Measurements from ENCODE around the gene NPHP4.

Gene NPHP4

GRCh38 chr1:5822266-5822665 is 170.0 kb downstream of the NPHP4 start:
- no peak for DNase-seq

GRCh38 chr1:5821540-5822176 is 170.6 kb downstream of the NPHP4 start:
- DNase-seq: no peak

- DNase-seq: no peak
These were observed 172.2 kb downstream of the NPHP4 start for GRCh38 chr1:5820026-5820421.

- DNase-seq: no peak
These were observed 172.7 kb downstream of the NPHP4 start for GRCh38 chr1:5819391-5820025.

GRCh38 chr1:5818755-5819154 is 173.5 kb downstream of the NPHP4 start:
- DNase-seq: no peak

- DNase-seq: no peak
These were observed 176.5 kb downstream of the NPHP4 start for GRCh38 chr1:5815716-5816115.

GRCh38 chr1:5815211-5815610 is 177.0 kb downstream of the NPHP4 start:
- no peak for DNase-seq

GRCh38 chr1:5814046-5814619 is 178.1 kb downstream of the NPHP4 start:
- DNase-seq: no peak

GRCh38 chr1:5813480-5813879 is 178.7 kb downstream of the NPHP4 start:
- DNase-seq: no peak
